Loucy (cell line): ENCODE measurements around the gene HSD17B4.

Experiments used
- H2AFZ ChIP-seq: fragments of 200-600 bp; sonication (generic); 2 replicates; pipeline ENCODE4 v1.6.0; 2016; ENCODE audit warnings: antibody characterized with exemption, mild to moderate bottlenecking, low read length, moderate library complexity
- H3F3A ChIP-seq: fragments of 200-600 bp; 2 replicates; pipeline ENCODE4 v1.6.0; 2016; ENCODE audit warnings: antibody characterized with exemption, low read depth, mild to moderate bottlenecking
- H3K27me3 ChIP-seq: fragments of 200-600 bp; sonication (generic); 2 replicates; pipeline ENCODE4 v1.6.1; 2014; ENCODE audit warnings: low read length, mild to moderate bottlenecking; ENCODE audit not compliant: insufficient read depth, poor library complexity, severe bottlenecking
- H3K36me3 ChIP-seq: fragments of 200-600 bp; sonication (generic); 2 replicates; pipeline ENCODE4 v1.6.1; 2016; ENCODE audit warnings: low read length; ENCODE audit not compliant: insufficient read depth
- H3K4me1 ChIP-seq: fragments of 200-600 bp; sonication (generic); 2 replicates; pipeline ENCODE4 v1.5.1; 2014; ENCODE audit warnings: low read length, mild to moderate bottlenecking; ENCODE audit not compliant: insufficient read depth, poor library complexity, severe bottlenecking
- H3K4me2 ChIP-seq: fragments of 200-600 bp; sonication (generic); 2 replicates; pipeline ENCODE4 v1.6.0; 2014; ENCODE audit warnings: antibody characterized with exemption, low read length, low read depth, mild to moderate bottlenecking; ENCODE audit not compliant: poor library complexity, severe bottlenecking
- H3K4me3 ChIP-seq: fragments of 200-600 bp; sonication (generic); 2 replicates; pipeline ENCODE4 v1.5.1; 2014; ENCODE audit warnings: low read length, mild to moderate bottlenecking, mixed read lengths; ENCODE audit not compliant: poor library complexity, severe bottlenecking
- H3K79me2 ChIP-seq: fragments of 200-600 bp; sonication (generic); 2 replicates; pipeline ENCODE4 v1.6.1; 2014; ENCODE audit warnings: low read length; ENCODE audit not compliant: insufficient read depth
- H3K9ac ChIP-seq: fragments of 200-600 bp; sonication (generic); 2 replicates; pipeline ENCODE4 v1.6.0; 2014; ENCODE audit warnings: mild to moderate bottlenecking, low read depth, low read length, moderate library complexity; ENCODE audit not compliant: poor library complexity, severe bottlenecking
- H3K9me2 ChIP-seq: fragments of 200-600 bp; sonication (generic); replicated peaks from 2 replicates; pipeline ENCODE4 v1.6.1; 2016; ENCODE audit warnings: low read depth, low read length, mixed read lengths
- H3K9me3 ChIP-seq: fragments of 200-600 bp; sonication (generic); 2 replicates; pipeline ENCODE4 v1.6.1; 2014; ENCODE audit warnings: mild to moderate bottlenecking, antibody characterized with exemption, low read length, low read depth; ENCODE audit not compliant: insufficient read depth
- H4K20me1 ChIP-seq: fragments of 200-600 bp; sonication (generic); 2 replicates; pipeline ENCODE4 v1.6.0; 2014; ENCODE audit warnings: antibody characterized with exemption, low read length, mild to moderate bottlenecking; ENCODE audit not compliant: insufficient read depth, poor library complexity, severe bottlenecking
- EZH2phosphoT487 ChIP-seq: fragments of 200-600 bp; IDR thresholded peaks from 2 replicates; pipeline ENCODE4 v1.6.1; 2018; ENCODE audit warnings: antibody characterized with exemption, mild to moderate bottlenecking, moderate library complexity, borderline replicate concordance
- TF ChIP-seq, protein P1 (sequence below): fragments of 200-600 bp; sonication (generic); conservative IDR thresholded peaks from 2 replicates; pipeline ENCODE4 v1.5.1; 2014; ENCODE audit warnings: mild to moderate bottlenecking, antibody characterized with exemption, low read length

The HSD17B4 gene

DNA sequence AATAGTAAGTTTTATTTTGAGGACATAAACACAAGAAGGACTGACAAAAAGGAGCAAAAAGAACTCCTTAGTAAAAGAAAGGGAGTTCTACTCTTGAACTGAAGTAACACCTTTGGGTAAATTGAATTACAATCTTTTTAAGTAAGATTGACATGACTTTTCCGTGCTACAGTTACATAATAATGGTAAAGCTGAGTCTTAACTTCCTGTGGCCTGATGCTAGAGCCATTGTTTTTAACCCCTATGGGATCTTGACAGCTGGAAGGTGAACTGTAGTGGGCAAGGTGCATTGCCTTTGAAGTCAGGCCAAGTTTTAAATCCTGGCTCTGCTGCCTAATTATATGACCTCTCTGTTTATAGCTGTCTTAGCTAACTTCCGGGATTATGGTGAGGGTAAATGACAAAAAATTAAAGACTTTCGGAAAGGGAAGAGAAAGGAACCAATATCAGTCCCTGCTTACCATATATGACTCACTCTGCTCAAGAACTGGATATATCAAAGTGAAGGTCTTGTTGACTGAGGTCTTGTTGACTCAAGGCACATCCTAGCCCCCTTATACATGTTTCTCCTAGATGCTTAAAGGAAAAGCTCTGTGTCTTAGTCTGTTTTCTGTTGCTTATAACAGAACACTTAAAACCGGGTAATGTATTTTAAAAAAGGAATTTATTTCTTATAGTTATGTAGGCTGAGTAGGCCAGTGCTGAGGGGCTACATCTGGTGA is 6.8 kb downstream of the HSD17B4 start:
- H3K4me3 ChIP-seq: no peak overlapping the region
- H3K4me1 ChIP-seq: peaks cover 13% of the 10 kb centered on the region
- TF ChIP-seq EZH2phosphoT487: no peak
- TF ChIP-seq, protein P1, sequence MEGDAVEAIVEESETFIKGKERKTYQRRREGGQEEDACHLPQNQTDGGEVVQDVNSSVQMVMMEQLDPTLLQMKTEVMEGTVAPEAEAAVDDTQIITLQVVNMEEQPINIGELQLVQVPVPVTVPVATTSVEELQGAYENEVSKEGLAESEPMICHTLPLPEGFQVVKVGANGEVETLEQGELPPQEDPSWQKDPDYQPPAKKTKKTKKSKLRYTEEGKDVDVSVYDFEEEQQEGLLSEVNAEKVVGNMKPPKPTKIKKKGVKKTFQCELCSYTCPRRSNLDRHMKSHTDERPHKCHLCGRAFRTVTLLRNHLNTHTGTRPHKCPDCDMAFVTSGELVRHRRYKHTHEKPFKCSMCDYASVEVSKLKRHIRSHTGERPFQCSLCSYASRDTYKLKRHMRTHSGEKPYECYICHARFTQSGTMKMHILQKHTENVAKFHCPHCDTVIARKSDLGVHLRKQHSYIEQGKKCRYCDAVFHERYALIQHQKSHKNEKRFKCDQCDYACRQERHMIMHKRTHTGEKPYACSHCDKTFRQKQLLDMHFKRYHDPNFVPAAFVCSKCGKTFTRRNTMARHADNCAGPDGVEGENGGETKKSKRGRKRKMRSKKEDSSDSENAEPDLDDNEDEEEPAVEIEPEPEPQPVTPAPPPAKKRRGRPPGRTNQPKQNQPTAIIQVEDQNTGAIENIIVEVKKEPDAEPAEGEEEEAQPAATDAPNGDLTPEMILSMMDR: no peak
- no peak overlapping the region for H3K9ac ChIP-seq
- H4K20me1 ChIP-seq: no peaks in the 10 kb centered on the region
- no peaks in the 10 kb centered on the region for H3F3A ChIP-seq
- peak overlapping the region; percentile 39 for H3K4me2 ChIP-seq
- no peaks in the 10 kb centered on the region for H3K9me2 ChIP-seq
- no peaks in the 10 kb centered on the region; the same call in 1 of the 2 replicates for H3K79me2 ChIP-seq
- H2AFZ ChIP-seq: no peak overlapping the region
- H3K27me3 ChIP-seq: no peaks in the 10 kb centered on the region
- H3K9me3 ChIP-seq: no peaks in the 10 kb centered on the region
- no peaks in the 10 kb centered on the region for H3K36me3 ChIP-seq

- Histone ChIP-seq H3K4me2 (no peak overlapping the region), H3K27me3 (no peaks in the 10 kb centered on the region), H3K4me3 (no peak overlapping the region), H3K79me2 (peaks cover 8% of the 10 kb centered on the region; the same call in 1 of the 2 replicates), H2AFZ (no peak overlapping the region), H3K36me3 (no peaks in the 10 kb centered on the region; the same call in 1 of the 2 replicates), H3K9me2 (no peaks in the 10 kb centered on the region), H3F3A (no peaks in the 10 kb centered on the region), H3K9me3 (no peaks in the 10 kb centered on the region), H3K4me1 (no peaks in the 10 kb centered on the region), H4K20me1 (no peaks in the 10 kb centered on the region), H3K9ac (no peak overlapping the region)
- TF ChIP-seq EZH2phosphoT487: no peak
- TF ChIP-seq, protein P1: no peak
These were observed 13.3 kb downstream of the HSD17B4 start for GRCh38 chr5:119465640-119466039.

GRCh38 chr5:119468286-119468685 is 16.0 kb downstream of the HSD17B4 start:
- Histone ChIP-seq H3K79me2 (peaks cover 8% of the 10 kb centered on the region; the same call in 1 of the 2 replicates), H3F3A (no peaks in the 10 kb centered on the region), H3K36me3 (no peaks in the 10 kb centered on the region; the same call in 1 of the 2 replicates), H3K4me2 (no peak overlapping the region), H2AFZ (no peak overlapping the region), H3K4me3 (no peak overlapping the region), H3K9me2 (no peaks in the 10 kb centered on the region), H3K9me3 (no peaks in the 10 kb centered on the region), H4K20me1 (no peaks in the 10 kb centered on the region), H3K9ac (no peak overlapping the region), H3K27me3 (no peaks in the 10 kb centered on the region), H3K4me1 (no peaks in the 10 kb centered on the region)
- TF ChIP-seq, protein P1: no peak
- no peak for TF ChIP-seq EZH2phosphoT487
